Measurements from ENCODE around the gene ATG16L2.

DNA sequence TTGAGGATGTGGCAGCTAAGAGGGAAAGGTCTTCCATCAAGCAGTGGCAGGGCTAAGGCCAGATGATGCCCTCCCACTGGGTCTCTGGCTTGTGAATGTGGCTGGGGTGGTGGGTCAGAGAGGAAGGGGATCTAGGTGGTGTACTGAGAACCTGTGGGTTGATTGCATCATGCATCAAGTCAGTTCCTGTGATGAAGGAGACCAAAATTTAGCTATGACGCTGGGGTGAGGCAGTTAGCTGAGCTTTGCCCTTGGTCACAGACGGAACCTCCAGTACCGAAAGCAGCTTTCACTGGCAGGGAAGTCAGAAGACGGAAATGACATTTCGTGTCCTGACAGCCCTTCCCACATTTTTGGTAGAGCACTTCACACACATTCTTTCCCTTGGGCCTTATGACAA lies 20.7 kb downstream of the ATG16L2 start:
- TF ChIP-seq, protein P1, sequence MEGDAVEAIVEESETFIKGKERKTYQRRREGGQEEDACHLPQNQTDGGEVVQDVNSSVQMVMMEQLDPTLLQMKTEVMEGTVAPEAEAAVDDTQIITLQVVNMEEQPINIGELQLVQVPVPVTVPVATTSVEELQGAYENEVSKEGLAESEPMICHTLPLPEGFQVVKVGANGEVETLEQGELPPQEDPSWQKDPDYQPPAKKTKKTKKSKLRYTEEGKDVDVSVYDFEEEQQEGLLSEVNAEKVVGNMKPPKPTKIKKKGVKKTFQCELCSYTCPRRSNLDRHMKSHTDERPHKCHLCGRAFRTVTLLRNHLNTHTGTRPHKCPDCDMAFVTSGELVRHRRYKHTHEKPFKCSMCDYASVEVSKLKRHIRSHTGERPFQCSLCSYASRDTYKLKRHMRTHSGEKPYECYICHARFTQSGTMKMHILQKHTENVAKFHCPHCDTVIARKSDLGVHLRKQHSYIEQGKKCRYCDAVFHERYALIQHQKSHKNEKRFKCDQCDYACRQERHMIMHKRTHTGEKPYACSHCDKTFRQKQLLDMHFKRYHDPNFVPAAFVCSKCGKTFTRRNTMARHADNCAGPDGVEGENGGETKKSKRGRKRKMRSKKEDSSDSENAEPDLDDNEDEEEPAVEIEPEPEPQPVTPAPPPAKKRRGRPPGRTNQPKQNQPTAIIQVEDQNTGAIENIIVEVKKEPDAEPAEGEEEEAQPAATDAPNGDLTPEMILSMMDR (IDR thresholded peaks at IDR 0.05) = no peak
- no peak for TF ChIP-seq EZH2 (IDR thresholded peaks at IDR 0.05; ENCODE audit: borderline replicate concordance, insufficient read depth, low read depth, low read length, poor library complexity, severe bottlenecking)
